NCI-H1417 (cell line): ENCODE results near the gene CUX1.

Source experiments
- DNase-seq, 3 experiments: peaks; one replicate each; lab custom pipeline; 2025; lab: John Stamatoyannopoulos, UW

CUX1 gene

GRCh38 chr7:101956130-101956529 lies 138.7 kb downstream of the CUX1 start:
- DNase-seq: no peak

- no peak for DNase-seq
Measured at GRCh38 chr7:101957744-101958525, 140.5 kb downstream of the CUX1 start.

- DNase-seq: no peak
Measured at GRCh38 chr7:101959342-101959741, 141.9 kb downstream of the CUX1 start.

GRCh38 chr7:101959829-101960228 lies 142.4 kb downstream of the CUX1 start:
- no peak for DNase-seq

- DNase-seq: no peak
Measured at GRCh38 chr7:101960323-101960722, 142.9 kb downstream of the CUX1 start.

- DNase-seq: peak in 1 of 3 experiments; percentile 11
Measured at GRCh38 chr7:101960985-101961708, 143.7 kb downstream of the CUX1 start.

GRCh38 chr7:101961811-101962210 lies 144.4 kb downstream of the CUX1 start:
- DNase-seq: no peak

- no peak for DNase-seq
Measured at GRCh38 chr7:101963693-101964092, 146.3 kb downstream of the CUX1 start.

- no peak for DNase-seq
Measured at GRCh38 chr7:101964680-101965452, 147.4 kb downstream of the CUX1 start.

- no peak for DNase-seq
Measured at GRCh38 chr7:101968720-101969466, 151.5 kb downstream of the CUX1 start.

GRCh38 chr7:101969997-101970585 lies 152.7 kb downstream of the CUX1 start:
- no peak for DNase-seq

- no peak for DNase-seq
Measured at GRCh38 chr7:101970801-101971200, 153.4 kb downstream of the CUX1 start.

- DNase-seq: no peak
Measured at GRCh38 chr7:101971457-101971856, 154.0 kb downstream of the CUX1 start.

GRCh38 chr7:101972627-101973026 lies 155.2 kb downstream of the CUX1 start:
- no peak for DNase-seq

GRCh38 chr7:101973130-101973529 lies 155.7 kb downstream of the CUX1 start:
- no peak for DNase-seq

- DNase-seq: no peak
Measured at GRCh38 chr7:101974393-101974792, 157.0 kb downstream of the CUX1 start.

GRCh38 chr7:101975046-101975445 lies 157.6 kb downstream of the CUX1 start:
- DNase-seq: no peak

GRCh38 chr7:101976411-101976810 lies 159.0 kb downstream of the CUX1 start:
- no peak for DNase-seq

- no peak for DNase-seq
Measured at GRCh38 chr7:101977249-101977648, 159.8 kb downstream of the CUX1 start.

GRCh38 chr7:101978683-101979082 lies 161.3 kb downstream of the CUX1 start:
- DNase-seq: peak in 1 of 3 experiments; percentile 58

GRCh38 chr7:101983147-101983811 lies 165.9 kb downstream of the CUX1 start:
- no peak for DNase-seq
